Pancreas (tissue), 10 donors: ENCODE results near the gene GPS2. TPM values are rescaled to one million over a fixed set of nuclear protein-coding genes. Genes with fewer than 3 reads are reported as not detected.

Experiments used
- ATAC-seq, 4 donors: fragments of 200-7000 bp; cut with Tn5 transposase; one replicate each; pipeline versions ENCODE4 v1.8.0 to v1.9.1; 2020; ENCODE audit warnings: mild to moderate bottlenecking in 4 of 4, moderate library complexity in 4 of 4
- DNase-seq, 6 donors: peaks; one replicate each; pipeline ENCODE4 v3.0.0-alpha.2; 2020
- FAIRE-seq: peaks from 2 replicates; lab custom pipeline; 2012; peaks lifted over from hg19 to GRCh38; lab: Jason Lieb, UNC
- H3K27ac ChIP-seq, 4 donors: fragments of 200-600 bp; sonication (generic); 1 replicate in 3 of 4; 2 replicates in 1 of 4; pipeline versions ENCODE4 v1.5.0 to v1.8.0; 2020
- H3K27me3 ChIP-seq, 4 donors: fragments of 200-600 bp; one replicate each; pipeline ENCODE4 v1.8.0; 2021
- H3K36me3 ChIP-seq, 3 donors: fragments of 200-600 bp; sonication (generic) in 1 of 3; one replicate each; pipeline versions ENCODE4 v1.5.0 to v1.8.0; 2020 to 2021
- H3K4me1 ChIP-seq, 3 donors: fragments of 200-600 bp; one replicate each; pipeline ENCODE4 v1.8.0; 2021
- H3K4me3 ChIP-seq, 4 donors: fragments of 200-600 bp; sonication (generic) in 2 of 4; one replicate each; pipeline versions ENCODE4 v1.5.0 to v1.8.0; 2020 to 2021
- H3K9me3 ChIP-seq, 4 donors: fragments of 200-600 bp; one replicate each; pipeline ENCODE4 v1.8.0; 2021
- CTCF ChIP-seq, 4 donors: fragments of 200-600 bp; sonication (generic) in 3 of 4; IDR thresholded peaks; one replicate each; pipeline versions ENCODE4 v1.5.0 to v1.8.0; 2021; ENCODE audit warnings: antibody characterized with exemption in 4 of 4
- WGBS, 2 donors: extraction: QIAGEN DNeasy Blood & Tissue Kit; methylation state at CpG; one replicate each; pipeline ENCODE4 v1.1.7; 2013; 5-methylcytosine and 5-hydroxymethylcytosine counted together
- intact Hi-C, 3 donors: fragments of 100-400 bp; cut with DNase I; formaldehyde crosslinking; loops; one replicate each; pipeline versions ENCODE4 v1.11.1 to v1.14.2; 2022
- polyA plus RNA-seq, 2 donors: library from polyadenylated mRNA; stranded (reverse); fragments of 200-250 nt; gene quantifications; one replicate each; pipeline ENCODE4 v1.2.3, GENCODE V29; 2013
- total RNA-seq, 6 donors: library from RNA; stranded (reverse); fragmentation: NEBNext Ultra II Directional in 4 of 6; extraction: Animal tissue kit (Norgen Biotek cat#: 25700) in 4 of 6; gene quantifications; one replicate each; pipeline versions ENCODE4 v1.2.1 to v1.2.4, GENCODE V29; 2021 to 2023
- donor health status: healthy with polysubstance abuse.
- donor health status: DM: no; HTN: no; CAD: no; lungs with moderate emphysema.
- donor health status: DM: no; HTN: no; CAD: no.
- donor health status: control.
- donor health status: control.
- donor health status: Bipolar disorder and iron deficiency.
- donor health status: DM: yes; HTN: yes; CAD: no.
- donor health status: DM: no; HTN: no; CAD: no.
- donor health status: DM: no; HTN: no; CAD: no.
- donor health status: DM: yes; HTN: yes; CAD: no.

GPS2 gene
- total and polyA plus RNA-seq, 8 donors: 22.1 to 101 (median 30.6) TPM

DNA sequence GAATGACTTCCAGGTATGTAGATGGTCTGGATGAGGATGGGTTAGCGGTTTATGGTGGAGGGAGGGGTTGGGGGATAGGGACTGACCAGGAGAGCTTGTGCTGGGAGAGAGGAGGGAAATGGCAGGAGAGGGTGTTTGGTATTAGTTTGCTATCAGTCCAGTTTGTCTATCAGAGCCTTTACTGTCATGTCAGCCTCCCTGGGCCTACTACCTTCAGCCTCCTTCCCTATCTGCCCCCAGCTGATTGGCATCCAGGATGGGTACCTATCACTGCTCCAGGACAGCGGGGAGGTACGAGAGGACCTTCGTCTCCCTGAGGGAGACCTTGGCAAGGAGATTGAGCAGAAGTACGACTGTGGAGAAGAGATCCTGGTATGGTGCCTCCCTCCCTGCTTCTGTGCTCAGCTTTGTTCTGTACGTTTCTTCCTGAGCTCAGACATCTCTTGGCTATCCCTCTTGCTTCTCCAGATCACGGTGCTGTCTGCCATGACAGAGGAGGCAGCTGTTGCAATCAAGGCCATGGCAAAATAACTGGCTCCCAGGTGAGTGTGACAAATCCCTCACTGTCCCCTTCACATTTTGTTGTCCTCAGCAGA, 4.0 kb downstream of the GPS2 start:
- Histone ChIP-seq H3K4me3 (no peak overlapping the region), H3K27me3 (no peaks in the 10 kb centered on the region), H3K9me3 (no peaks in the 10 kb centered on the region), H3K36me3 (peaks cover 8 to 42% (median 32%) of the 10 kb centered on the region in 3 donors), H3K27ac (no peak overlapping the region), H3K4me1 (peaks cover 22 to 40% (median 32%) of the 10 kb centered on the region in 3 donors)
- intact Hi-C loops: loop anchor here in 1 of 3 donors (10.0 kb wide), 1 partner anchor 46 kb away; the partner anchor contains the start of gene CLDN7
- ATAC-seq (no peak), DNase-seq (peak in 1 of 6 donors; percentile 9), FAIRE-seq (no peak)
- no peak for TF ChIP-seq CTCF (IDR thresholded peaks at IDR 0.05)
- WGBS, 2 donors: 63 to 77% methylated on average over 7 of the region's 7 CpGs

DNA sequence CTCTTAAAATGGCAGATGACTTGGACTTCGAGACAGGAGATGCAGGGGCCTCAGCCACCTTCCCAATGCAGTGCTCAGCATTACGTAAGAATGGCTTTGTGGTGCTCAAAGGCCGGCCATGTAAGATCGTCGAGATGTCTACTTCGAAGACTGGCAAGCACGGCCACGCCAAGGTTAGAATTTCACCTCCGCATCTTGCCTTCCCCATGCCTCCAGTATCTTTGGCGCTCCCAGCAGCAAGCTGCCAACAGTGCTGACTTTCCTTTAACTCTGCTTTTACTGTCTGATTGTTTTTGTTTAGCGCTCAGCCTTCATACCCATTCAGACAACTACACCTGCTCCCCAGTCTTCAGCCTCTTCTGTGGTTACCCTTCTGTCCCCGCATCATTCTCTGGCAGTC, 5.5 kb downstream of the GPS2 start:
- H3K9me3 ChIP-seq: no peaks in the 10 kb centered on the region
- H3K4me1 ChIP-seq: peaks cover 22 to 34% (median 24%) of the 10 kb centered on the region in 3 donors
- no peak for TF ChIP-seq CTCF (IDR thresholded peaks at IDR 0.05)
- ATAC-seq: no peak
- no peaks in the 10 kb centered on the region for H3K27me3 ChIP-seq
- WGBS, 2 donors: 64 to 74% methylated on average over 12 of the region's 12 CpGs
- no peak overlapping the region for H3K27ac ChIP-seq
- peak in 2 of 6 donors; percentile 20 to 28 for DNase-seq
- H3K4me3 ChIP-seq: peak overlapping the region in 2 of 4 donors; percentile 84 to 96
- H3K36me3 ChIP-seq: peaks cover 8 to 42% (median 32%) of the 10 kb centered on the region in 3 donors
- no peak for FAIRE-seq
- intact Hi-C loops: loop anchor here in 1 of 3 donors (10.0 kb wide), 1 partner anchor 45 kb away; the partner anchor contains the start of gene CLDN7

DNA sequence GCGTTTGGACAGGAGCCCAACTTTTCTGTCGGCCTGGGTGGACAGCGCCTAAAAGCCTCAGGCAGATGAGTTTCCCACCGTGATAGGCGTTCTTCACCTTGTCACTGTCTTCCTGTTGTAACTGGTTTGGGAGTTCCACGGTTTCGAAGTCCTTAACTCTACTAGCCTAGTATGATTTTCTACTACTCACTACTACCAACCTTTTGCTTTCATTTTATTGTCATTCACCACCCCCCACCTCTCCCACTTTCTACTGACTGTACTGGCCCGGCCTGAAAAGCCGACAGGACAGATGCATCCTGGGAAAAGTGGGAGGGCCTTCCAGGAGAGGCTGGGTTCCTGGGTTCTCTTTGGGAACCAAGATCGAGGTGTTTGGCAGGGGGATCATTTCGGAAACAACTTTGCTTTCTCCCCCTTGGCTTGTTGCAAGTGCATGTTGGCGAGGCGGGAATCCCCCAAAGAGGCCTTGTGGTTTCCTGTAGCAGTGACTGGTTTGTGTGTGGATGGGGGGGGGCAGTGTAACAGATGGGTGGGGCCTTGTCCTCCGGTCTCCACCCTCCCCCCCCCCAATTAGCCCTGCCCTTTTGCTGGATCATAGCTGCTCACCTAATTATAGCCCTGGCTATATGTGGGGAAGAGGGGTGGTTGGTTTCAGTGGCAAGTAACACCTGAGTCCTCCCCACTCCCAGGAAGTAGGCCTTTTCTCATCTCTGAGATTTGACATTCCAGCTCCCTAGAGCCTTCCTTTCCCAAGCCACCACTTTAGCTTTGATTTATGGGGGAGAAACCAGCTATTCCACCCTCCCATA, 6.3 kb downstream of the GPS2 start:
- peaks cover 8 to 40% (median 30%) of the 10 kb centered on the region in 3 donors for H3K36me3 ChIP-seq
- peak; percentile 37 to 54 (median 48) for ATAC-seq
- intact Hi-C loops: no loop called here
- WGBS, 2 donors: 0 to 2% methylated on average over 13 to 14 of the region's 14 CpGs
- peak in 5 of 6 donors; percentile 74 to 85 (median 82) for DNase-seq
- no peak for TF ChIP-seq CTCF (IDR thresholded peaks at IDR 0.05)
- H3K4me3 ChIP-seq: peak overlapping the region; percentile 79 to 96 (median 88)
- H3K27me3 ChIP-seq: no peaks in the 10 kb centered on the region
- peak; percentile 32 for FAIRE-seq
- H3K4me1 ChIP-seq: peaks cover 17 to 26% (median 17%) of the 10 kb centered on the region in 3 donors
- H3K9me3 ChIP-seq: no peaks in the 10 kb centered on the region
- peak overlapping the region; percentile 95 to 97 (median 96) for H3K27ac ChIP-seq

DNA sequence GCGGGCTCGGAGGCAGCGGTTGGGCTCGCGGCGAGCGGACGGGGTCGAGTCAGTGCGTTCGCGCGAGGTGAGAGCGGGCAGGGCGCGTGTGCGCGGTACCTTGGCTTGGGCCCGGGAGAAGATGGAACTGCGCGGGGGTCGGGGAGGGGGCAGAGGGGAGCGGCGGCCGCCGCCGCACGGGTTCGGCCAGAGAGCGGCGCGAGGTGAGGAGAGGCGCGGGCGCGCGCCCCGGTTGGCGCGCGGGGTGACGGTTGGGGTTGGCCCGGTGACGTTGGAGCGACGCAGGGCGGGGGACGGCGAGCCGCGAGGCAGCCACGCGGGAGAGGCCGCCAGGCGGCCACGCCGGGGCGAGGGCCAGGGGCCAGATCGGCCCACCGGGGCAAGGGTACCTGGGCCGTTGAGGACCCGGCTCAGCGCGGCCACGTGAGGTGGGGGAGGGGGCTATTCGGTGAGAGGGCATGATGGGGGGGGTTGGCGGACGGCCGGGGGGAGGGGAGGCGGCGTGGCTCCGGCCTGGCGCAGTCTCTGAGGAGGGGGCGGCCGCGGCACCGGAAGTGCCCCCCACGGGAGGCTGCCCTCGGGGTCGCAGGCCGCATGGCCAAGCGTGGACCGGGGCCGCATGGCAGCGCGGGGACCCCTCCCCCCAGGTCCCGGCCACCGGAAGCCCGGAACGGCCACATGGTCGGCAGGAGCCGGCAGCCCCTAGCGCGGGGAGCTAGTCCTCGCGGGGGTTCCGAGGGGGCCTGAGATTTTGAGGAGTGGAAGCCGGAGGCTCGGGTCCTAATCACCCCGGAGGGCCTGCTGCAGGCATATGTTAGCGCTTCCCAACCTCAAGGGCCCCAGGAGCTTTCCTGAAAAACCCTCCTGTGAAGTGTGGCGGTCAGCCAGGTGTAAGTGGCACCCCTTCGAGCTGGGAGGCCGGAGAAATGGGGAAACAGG, 7.2 kb downstream of the GPS2 start:
- FAIRE-seq (no peak), ATAC-seq (peak in 3 of 4 donors; percentile 2 to 46 (median 25)), DNase-seq (peak; percentile 51 to 88 (median 73))
- Histone ChIP-seq H3K36me3 (peaks cover 8 to 34% (median 21%) of the 10 kb centered on the region in 3 donors), H3K4me1 (peaks cover 15 to 19% (median 17%) of the 10 kb centered on the region in 3 donors), H3K27me3 (no peaks in the 10 kb centered on the region), H3K27ac (peak overlapping the region; percentile 95 to 97 (median 96)), H3K4me3 (peak overlapping the region; percentile 79 to 96 (median 88)), H3K9me3 (no peaks in the 10 kb centered on the region)
- 0 to 1% methylated on average over 70 to 104 of the region's 104 CpGs for WGBS, 2 donors
- intact Hi-C loops: no loop called here
- no peak for TF ChIP-seq CTCF (IDR thresholded peaks at IDR 0.05)
